Measurements from ENCODE around the gene DPYSL5. TPM values are rescaled to one million over a fixed set of nuclear protein-coding genes. Genes with fewer than 3 reads are reported as not detected.

Gene DPYSL5
- total RNA-seq, 2 donors from 2014 or later = 0.24 to 0.35 TPM

DNA sequence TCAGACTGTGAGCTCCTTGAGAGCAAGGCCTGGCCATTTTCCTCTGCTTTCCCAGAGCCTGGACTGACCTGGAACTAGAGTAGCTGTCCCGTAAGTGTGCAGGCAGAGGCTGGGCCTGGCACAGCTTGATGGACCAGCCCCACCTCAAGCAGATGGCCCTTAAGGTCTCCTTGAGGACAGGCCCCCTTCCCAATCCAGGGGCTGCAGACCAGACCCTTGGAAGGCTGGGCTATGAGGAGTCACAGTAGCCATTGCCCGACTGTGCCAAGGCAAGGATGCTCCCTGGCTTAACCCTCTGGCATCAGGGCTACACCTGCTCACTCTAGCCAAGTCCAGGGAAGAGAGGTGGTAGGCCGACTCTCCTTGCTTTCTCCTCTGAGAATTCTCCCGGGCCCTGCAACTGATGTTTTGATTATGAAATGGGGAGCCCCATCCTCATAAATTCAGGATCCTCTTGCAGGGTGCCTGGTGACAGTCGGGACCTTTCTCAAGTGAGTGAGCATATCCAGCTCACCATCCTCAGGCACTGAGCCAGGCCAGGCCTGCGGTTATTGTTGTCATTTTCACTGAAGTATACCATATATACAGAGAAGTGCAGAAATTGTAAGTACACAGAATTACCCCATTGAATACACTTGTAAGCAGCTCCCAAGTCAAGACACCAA lies 51.7 kb downstream of the DPYSL5 start:
- no peak for DNase-seq
- no peak overlapping the region for H3K27ac ChIP-seq
- no peaks in the 10 kb centered on the region for H3K27me3 ChIP-seq
- H3K36me3 ChIP-seq = no peaks in the 10 kb centered on the region
- H3K9ac ChIP-seq (ENCODE audit: low read depth in 2 of 2, low read length in 2 of 2) = no peak overlapping the region
- no peaks in the 10 kb centered on the region for H3K4me1 ChIP-seq
- H3K4me3 ChIP-seq = no peak overlapping the region
- H3K9me3 ChIP-seq = no peaks in the 10 kb centered on the region
- TF ChIP-seq, protein P1, sequence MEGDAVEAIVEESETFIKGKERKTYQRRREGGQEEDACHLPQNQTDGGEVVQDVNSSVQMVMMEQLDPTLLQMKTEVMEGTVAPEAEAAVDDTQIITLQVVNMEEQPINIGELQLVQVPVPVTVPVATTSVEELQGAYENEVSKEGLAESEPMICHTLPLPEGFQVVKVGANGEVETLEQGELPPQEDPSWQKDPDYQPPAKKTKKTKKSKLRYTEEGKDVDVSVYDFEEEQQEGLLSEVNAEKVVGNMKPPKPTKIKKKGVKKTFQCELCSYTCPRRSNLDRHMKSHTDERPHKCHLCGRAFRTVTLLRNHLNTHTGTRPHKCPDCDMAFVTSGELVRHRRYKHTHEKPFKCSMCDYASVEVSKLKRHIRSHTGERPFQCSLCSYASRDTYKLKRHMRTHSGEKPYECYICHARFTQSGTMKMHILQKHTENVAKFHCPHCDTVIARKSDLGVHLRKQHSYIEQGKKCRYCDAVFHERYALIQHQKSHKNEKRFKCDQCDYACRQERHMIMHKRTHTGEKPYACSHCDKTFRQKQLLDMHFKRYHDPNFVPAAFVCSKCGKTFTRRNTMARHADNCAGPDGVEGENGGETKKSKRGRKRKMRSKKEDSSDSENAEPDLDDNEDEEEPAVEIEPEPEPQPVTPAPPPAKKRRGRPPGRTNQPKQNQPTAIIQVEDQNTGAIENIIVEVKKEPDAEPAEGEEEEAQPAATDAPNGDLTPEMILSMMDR (IDR thresholded peaks at IDR 0.05) = no peak
- intact Hi-C loops (cut with DNase I) = no loop called here

DNA sequence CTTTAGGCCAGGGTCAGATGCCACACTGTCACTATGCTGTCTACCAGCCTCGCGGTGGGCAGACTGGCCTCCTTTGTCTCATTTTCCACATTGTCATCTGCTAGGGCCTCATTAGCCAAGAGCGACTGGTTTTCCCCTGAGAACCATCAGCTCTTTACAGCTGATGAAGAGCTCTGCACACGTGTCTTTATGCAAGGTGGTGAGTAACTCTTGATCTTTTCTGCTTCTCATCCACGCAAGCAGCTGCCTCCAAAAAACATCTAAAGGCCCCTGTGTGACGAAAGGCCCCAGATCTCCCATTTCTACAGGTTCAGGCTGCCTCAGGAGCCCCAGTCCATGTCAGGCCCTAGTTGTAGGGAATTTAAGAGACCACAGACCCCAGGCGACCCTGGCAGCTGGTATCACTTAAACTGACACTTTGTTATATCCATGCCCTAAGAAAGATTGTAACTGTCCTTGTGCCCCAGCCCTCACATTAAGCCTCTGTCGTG lies 52.9 kb downstream of the DPYSL5 start:
- H3K27ac ChIP-seq = no peak overlapping the region
- intact Hi-C loops (cut with DNase I) = no loop called here
- no peaks in the 10 kb centered on the region for H3K36me3 ChIP-seq
- H3K27me3 ChIP-seq = no peaks in the 10 kb centered on the region
- no peak overlapping the region for H3K4me3 ChIP-seq
- no peaks in the 10 kb centered on the region for H3K9me3 ChIP-seq
- no peak overlapping the region for H3K9ac ChIP-seq (ENCODE audit: low read depth in 2 of 2, low read length in 2 of 2)
- H3K4me1 ChIP-seq = no peaks in the 10 kb centered on the region
- no peak for DNase-seq
- TF ChIP-seq, protein P1 (IDR thresholded peaks at IDR 0.05) = no peak

DNA sequence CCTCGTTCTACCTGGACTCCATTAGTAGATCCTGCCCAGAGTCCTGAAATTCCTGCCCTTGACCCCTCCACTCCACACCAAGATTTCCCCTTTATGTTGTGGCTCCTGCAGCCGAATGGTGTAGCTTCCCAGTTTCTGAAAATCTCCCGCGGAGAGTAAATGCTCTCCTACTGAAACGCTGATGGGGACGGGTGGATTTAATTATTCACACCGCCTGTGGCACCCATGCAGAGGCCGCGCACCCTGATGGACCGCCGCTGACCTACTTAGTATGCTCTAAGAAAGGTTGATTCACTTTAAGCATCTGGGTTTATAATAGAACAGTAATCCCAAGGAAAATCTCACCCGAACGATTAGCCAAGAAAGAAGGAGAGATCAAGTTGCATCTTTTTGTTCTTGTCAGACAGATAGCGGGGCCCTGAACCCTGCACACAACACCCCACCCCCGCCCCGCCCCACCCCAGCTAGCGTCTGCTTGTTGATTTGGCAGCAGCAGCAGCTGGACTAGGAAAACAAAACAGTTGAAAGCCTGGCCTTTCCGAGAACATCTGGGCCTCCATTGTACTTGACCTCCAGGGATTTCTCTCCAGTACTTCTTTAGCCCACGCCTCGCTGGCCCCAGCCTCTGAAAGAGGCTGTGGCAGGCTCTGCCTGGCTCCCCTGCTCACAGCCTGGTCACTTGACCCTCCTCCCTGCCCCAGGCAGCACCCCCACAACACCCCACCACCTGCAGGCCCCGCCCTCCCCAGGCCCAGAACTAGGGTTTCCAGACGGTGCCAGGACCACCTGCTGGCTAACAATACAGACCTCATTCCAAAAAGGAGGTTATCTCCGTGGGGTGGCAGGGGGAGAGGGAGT lies 53.6 kb downstream of the DPYSL5 start:
- DNase-seq = no peak
- Histone ChIP-seq H3K4me3 (no peak overlapping the region), H3K27ac (no peak overlapping the region), H3K27me3 (no peaks in the 10 kb centered on the region), H3K4me1 (no peaks in the 10 kb centered on the region), H3K36me3 (no peaks in the 10 kb centered on the region), H3K9me3 (no peaks in the 10 kb centered on the region), H3K9ac (ENCODE audit: low read depth in 2 of 2, low read length in 2 of 2) (no peak overlapping the region)
- intact Hi-C loops (cut with DNase I) = no loop called here
- TF ChIP-seq, protein P1 (IDR thresholded peaks at IDR 0.05) = no peak

DNA sequence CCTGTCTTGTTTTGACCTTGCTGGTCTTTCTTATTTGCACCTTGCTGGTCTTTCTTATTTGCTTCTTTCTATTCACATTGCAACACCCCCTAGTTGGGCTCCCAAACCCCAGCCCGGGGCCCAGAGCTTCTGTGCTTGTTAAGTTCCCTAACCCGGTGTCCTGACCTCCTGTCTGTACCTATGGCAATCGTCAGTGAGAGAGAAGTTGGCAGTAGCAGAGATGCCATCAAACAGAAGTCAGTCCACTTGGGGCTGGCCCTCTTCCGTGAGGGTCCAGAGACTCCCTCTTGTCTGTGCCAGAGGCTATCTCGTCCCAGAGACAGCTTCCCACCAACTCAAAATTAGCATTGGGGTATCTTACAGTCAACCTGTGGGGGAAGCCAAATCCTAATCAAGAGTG lies 55.7 kb downstream of the DPYSL5 start:
- Histone ChIP-seq H3K27ac (no peak overlapping the region), H3K36me3 (no peaks in the 10 kb centered on the region), H3K9ac (ENCODE audit: low read depth in 2 of 2, low read length in 2 of 2) (no peak overlapping the region), H3K4me3 (no peak overlapping the region), H3K9me3 (no peaks in the 10 kb centered on the region), H3K27me3 (no peaks in the 10 kb centered on the region), H3K4me1 (no peaks in the 10 kb centered on the region)
- TF ChIP-seq, protein P1 (IDR thresholded peaks at IDR 0.05) = no peak
- intact Hi-C loops (cut with DNase I) = no loop called here
- no peak for DNase-seq

DNA sequence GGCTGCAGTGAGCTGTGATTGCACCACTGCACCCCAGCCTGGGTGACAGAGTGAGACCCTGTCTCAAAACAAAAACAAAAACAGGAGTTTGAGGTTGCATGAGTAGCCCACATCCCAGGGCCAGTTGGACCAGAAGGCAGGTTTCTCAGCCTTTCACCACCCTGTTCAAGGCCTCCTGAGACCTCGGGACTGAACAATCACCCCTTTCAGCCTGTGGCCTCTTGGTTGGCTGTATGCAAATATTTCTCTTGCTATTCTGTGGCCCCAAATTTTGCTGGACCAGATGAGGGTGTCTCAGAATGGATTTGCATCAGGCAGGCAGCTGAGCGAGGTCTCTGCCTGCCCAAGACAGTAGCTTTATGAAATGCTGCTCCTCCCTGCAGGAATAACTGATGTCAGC lies 56.9 kb downstream of the DPYSL5 start:
- H3K9ac ChIP-seq (ENCODE audit: low read depth in 2 of 2, low read length in 2 of 2) = no peak overlapping the region
- TF ChIP-seq, protein P1 (IDR thresholded peaks at IDR 0.05) = no peak
- intact Hi-C loops (cut with DNase I) = no loop called here
- no peaks in the 10 kb centered on the region for H3K36me3 ChIP-seq
- no peaks in the 10 kb centered on the region for H3K27me3 ChIP-seq
- no peak overlapping the region for H3K27ac ChIP-seq
- no peak overlapping the region for H3K4me3 ChIP-seq
- no peak for DNase-seq
- no peaks in the 10 kb centered on the region for H3K4me1 ChIP-seq
- H3K9me3 ChIP-seq = no peaks in the 10 kb centered on the region

Measured in colonic mucosa (tissue), 4 donors.